ENCODE data around the gene ITGB4. TPM values are rescaled to one million over a fixed set of nuclear protein-coding genes. Genes with fewer than 3 reads are reported as not detected.
A peak's percentile ranks its signal among the peaks of the same experiment; 100 is the strongest.

ITGB4 gene
- total RNA-seq, 1 donor from 2014 or later, result not detected

- Histone ChIP-seq H4K20me1 (ENCODE audit: low read depth) (no peaks in the 10 kb centered on the region), H3K4me2 (no peak overlapping the region), H3K79me2 (ENCODE audit: low read depth) (no peaks in the 10 kb centered on the region), H3K4me1 (no peaks in the 10 kb centered on the region), H3K27ac (no peak overlapping the region), H3K36me3 (no peaks in the 10 kb centered on the region), H3F3A (ENCODE audit: low read depth) (no peaks in the 10 kb centered on the region), H3K9ac (no peak overlapping the region), H2AFZ (replicated peaks) (no peak overlapping the region), H3K9me3 (ENCODE audit: low read depth) (no peaks in the 10 kb centered on the region), H3K4me3 (no peak overlapping the region), H3K27me3 (no peaks in the 10 kb centered on the region)
- Mint-ChIP-seq H3K27ac (peak overlapping the region; percentile 90), H3K4me3 (no peak overlapping the region), H3K9me3 (no peaks in the 10 kb centered on the region), H3K36me3 (no peaks in the 10 kb centered on the region), H3K4me1 (peaks cover 6% of the 10 kb centered on the region), H3K27me3 (ENCODE audit: insufficient read depth, low read depth) (peaks cover 10% of the 10 kb centered on the region)
- no peak for TF ChIP-seq EZH2phosphoT487 (IDR thresholded peaks at IDR 0.05)
- DNase-seq (ENCODE audit: low spot score), result no peak
Measured at GRCh38 chr17:75738218-75738802, 17.1 kb downstream of the ITGB4 start.

GRCh38 chr17:75739174-75739573 is 17.9 kb downstream of the ITGB4 start:
- no peaks in the 10 kb centered on the region for H3K79me2 ChIP-seq (ENCODE audit: low read depth)
- H4K20me1 ChIP-seq (ENCODE audit: low read depth), result no peaks in the 10 kb centered on the region
- H3K4me2 ChIP-seq, result no peak overlapping the region
- peaks cover 6% of the 10 kb centered on the region for H3K27me3 Mint-ChIP-seq (ENCODE audit: insufficient read depth, low read depth)
- TF ChIP-seq CTCF (IDR thresholded peaks at IDR 0.05) (no peak), EZH2phosphoT487 (IDR thresholded peaks at IDR 0.05) (no peak), EZH2 (IDR thresholded peaks at IDR 0.05) (no peak)
- no peaks in the 10 kb centered on the region for H3F3A ChIP-seq (ENCODE audit: low read depth)
- no peak for DNase-seq (ENCODE audit: low spot score)
- peaks cover 6% of the 10 kb centered on the region for H3K4me1 Mint-ChIP-seq
- no peak overlapping the region for H3K27ac ChIP-seq
- no peaks in the 10 kb centered on the region for H3K27me3 ChIP-seq
- H3K36me3 Mint-ChIP-seq, result no peaks in the 10 kb centered on the region
- H3K4me3 ChIP-seq, result no peak overlapping the region
- no peaks in the 10 kb centered on the region for H3K9me3 Mint-ChIP-seq
- H3K36me3 ChIP-seq, result no peaks in the 10 kb centered on the region
- no peak overlapping the region for H3K9ac ChIP-seq
- no peaks in the 10 kb centered on the region for H3K4me1 ChIP-seq
- no peak overlapping the region for H2AFZ ChIP-seq (replicated peaks)
- H3K27ac Mint-ChIP-seq, result no peak overlapping the region
- H3K4me3 Mint-ChIP-seq, result no peak overlapping the region
- H3K9me3 ChIP-seq (ENCODE audit: low read depth), result no peaks in the 10 kb centered on the region

- Mint-ChIP-seq H3K4me1 (peaks cover 6% of the 10 kb centered on the region), H3K27me3 (ENCODE audit: insufficient read depth, low read depth) (peaks cover 3% of the 10 kb centered on the region), H3K27ac (no peak overlapping the region), H3K4me3 (no peak overlapping the region), H3K36me3 (no peaks in the 10 kb centered on the region), H3K9me3 (no peaks in the 10 kb centered on the region)
- Histone ChIP-seq H3K9me3 (ENCODE audit: low read depth) (no peaks in the 10 kb centered on the region), H3K79me2 (ENCODE audit: low read depth) (no peaks in the 10 kb centered on the region), H3K4me3 (no peak overlapping the region), H2AFZ (replicated peaks) (no peak overlapping the region), H3K9ac (no peak overlapping the region), H4K20me1 (ENCODE audit: low read depth) (no peaks in the 10 kb centered on the region), H3F3A (ENCODE audit: low read depth) (no peaks in the 10 kb centered on the region), H3K4me1 (no peaks in the 10 kb centered on the region), H3K27ac (no peak overlapping the region), H3K4me2 (no peak overlapping the region), H3K36me3 (no peaks in the 10 kb centered on the region), H3K27me3 (no peaks in the 10 kb centered on the region)
- no peak for DNase-seq (ENCODE audit: low spot score)
- TF ChIP-seq EZH2phosphoT487 (IDR thresholded peaks at IDR 0.05) (no peak), CTCF (IDR thresholded peaks at IDR 0.05) (no peak), EZH2 (IDR thresholded peaks at IDR 0.05) (no peak)
Measured at GRCh38 chr17:75739801-75740200, 18.5 kb downstream of the ITGB4 start.

GRCh38 chr17:75740215-75740614 is 19.0 kb downstream of the ITGB4 start:
- Mint-ChIP-seq H3K4me3 (no peak overlapping the region), H3K36me3 (no peaks in the 10 kb centered on the region), H3K27me3 (ENCODE audit: insufficient read depth, low read depth) (peaks cover 3% of the 10 kb centered on the region), H3K27ac (no peak overlapping the region), H3K9me3 (no peaks in the 10 kb centered on the region), H3K4me1 (peaks cover 6% of the 10 kb centered on the region)
- H4K20me1 ChIP-seq (ENCODE audit: low read depth), result no peaks in the 10 kb centered on the region
- no peaks in the 10 kb centered on the region for H3F3A ChIP-seq (ENCODE audit: low read depth)
- TF ChIP-seq EZH2 (IDR thresholded peaks at IDR 0.05), result no peak
- no peak for TF ChIP-seq CTCF (IDR thresholded peaks at IDR 0.05)
- no peak for TF ChIP-seq EZH2phosphoT487 (IDR thresholded peaks at IDR 0.05)
- H3K4me1 ChIP-seq, result no peaks in the 10 kb centered on the region
- H2AFZ ChIP-seq (replicated peaks), result no peak overlapping the region
- no peak overlapping the region for H3K9ac ChIP-seq
- H3K27ac ChIP-seq, result no peak overlapping the region
- H3K27me3 ChIP-seq, result no peaks in the 10 kb centered on the region
- H3K9me3 ChIP-seq (ENCODE audit: low read depth), result no peaks in the 10 kb centered on the region
- H3K4me3 ChIP-seq, result no peak overlapping the region
- H3K36me3 ChIP-seq, result no peaks in the 10 kb centered on the region
- DNase-seq (ENCODE audit: low spot score), result no peak
- no peak overlapping the region for H3K4me2 ChIP-seq
- no peaks in the 10 kb centered on the region for H3K79me2 ChIP-seq (ENCODE audit: low read depth)

Data from neural progenitor cell (in vitro differentiated cells).